ENCODE results near the gene FAM161B. TPM values are rescaled to one million over a fixed set of nuclear protein-coding genes. Genes with fewer than 3 reads are reported as not detected.

Gene FAM161B
- polyA plus RNA-seq, 3 donors, result 0.76 to 1.4 (median 1.4) TPM

DNA sequence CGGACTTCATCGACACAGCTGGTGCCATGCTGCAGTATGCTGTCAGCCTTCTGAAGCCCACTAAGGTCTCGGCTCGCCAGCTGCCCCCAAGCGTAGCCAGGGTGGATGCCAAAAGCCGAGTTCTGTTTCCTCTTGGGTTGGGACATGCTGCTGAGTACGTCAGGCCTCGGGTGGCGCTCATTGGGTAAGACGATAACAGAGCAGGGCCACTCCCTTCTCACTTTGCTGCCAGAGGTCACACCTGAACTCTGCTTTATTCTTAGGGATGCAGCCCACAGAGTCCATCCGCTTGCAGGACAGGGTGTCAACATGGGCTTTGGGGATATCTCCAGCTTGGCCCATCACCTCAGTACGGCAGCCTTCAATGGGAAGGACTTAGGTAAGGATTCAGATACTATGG, 11.3 kb upstream of the FAM161B start:
- no peaks in the 10 kb centered on the region for H4K20me1 ChIP-seq (ENCODE audit: insufficient read depth, low read length)
- H3K27me3 ChIP-seq (ENCODE audit: control insufficient read depth in 2 of 2, insufficient read depth in 2 of 2, low read length in 2 of 2), result no peaks in the 10 kb centered on the region
- no peaks in the 10 kb centered on the region for H3K4me1 ChIP-seq (ENCODE audit: control insufficient read depth in 1 of 2, insufficient read depth in 2 of 2, low read length in 2 of 2)
- 93% methylated on average over 12 of the region's 12 CpGs for whole genome bisulfite sequencing (ENCODE audit: insufficient coverage)
- H3K4me2 ChIP-seq (replicated peaks; ENCODE audit: extremely low read depth, low read length, poor library complexity, severe bottlenecking), result no peak overlapping the region
- H3K4me3 ChIP-seq (replicated peaks in 1 of 3; ENCODE audit: low read depth in 2 of 3, low read length in 3 of 3), result no peak overlapping the region
- no peak overlapping the region for H2AFZ ChIP-seq (ENCODE audit: insufficient read depth, low read depth, low read length, poor library complexity, severe bottlenecking)
- Mint-ChIP-seq H3K27ac (peak overlapping the region in 1 of 7 donors; percentile 20), H3K27me3 (ENCODE audit: low read depth in 3 of 3) (no peaks in the 10 kb centered on the region), H3K4me3 (no peak overlapping the region), H3K9me3 (no peaks in the 10 kb centered on the region), H3K4me1 (no peaks in the 10 kb centered on the region), H3K36me3 (peaks cover 76 to 80% of the 10 kb centered on the region in 2 donors)
- TF ChIP-seq, protein P1, sequence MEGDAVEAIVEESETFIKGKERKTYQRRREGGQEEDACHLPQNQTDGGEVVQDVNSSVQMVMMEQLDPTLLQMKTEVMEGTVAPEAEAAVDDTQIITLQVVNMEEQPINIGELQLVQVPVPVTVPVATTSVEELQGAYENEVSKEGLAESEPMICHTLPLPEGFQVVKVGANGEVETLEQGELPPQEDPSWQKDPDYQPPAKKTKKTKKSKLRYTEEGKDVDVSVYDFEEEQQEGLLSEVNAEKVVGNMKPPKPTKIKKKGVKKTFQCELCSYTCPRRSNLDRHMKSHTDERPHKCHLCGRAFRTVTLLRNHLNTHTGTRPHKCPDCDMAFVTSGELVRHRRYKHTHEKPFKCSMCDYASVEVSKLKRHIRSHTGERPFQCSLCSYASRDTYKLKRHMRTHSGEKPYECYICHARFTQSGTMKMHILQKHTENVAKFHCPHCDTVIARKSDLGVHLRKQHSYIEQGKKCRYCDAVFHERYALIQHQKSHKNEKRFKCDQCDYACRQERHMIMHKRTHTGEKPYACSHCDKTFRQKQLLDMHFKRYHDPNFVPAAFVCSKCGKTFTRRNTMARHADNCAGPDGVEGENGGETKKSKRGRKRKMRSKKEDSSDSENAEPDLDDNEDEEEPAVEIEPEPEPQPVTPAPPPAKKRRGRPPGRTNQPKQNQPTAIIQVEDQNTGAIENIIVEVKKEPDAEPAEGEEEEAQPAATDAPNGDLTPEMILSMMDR (IDR thresholded peaks at IDR 0.05), result no peak
- H3K9ac ChIP-seq (ENCODE audit: insufficient read depth, low read length, poor library complexity, severe bottlenecking), result no peak overlapping the region
- no peaks in the 10 kb centered on the region for H3K79me2 ChIP-seq (ENCODE audit: insufficient read depth, low read length)
- no peaks in the 10 kb centered on the region for H3K9me3 ChIP-seq (replicated peaks in 1 of 2; ENCODE audit: control insufficient read depth in 1 of 2, insufficient read depth in 1 of 2, low read length in 2 of 2)
- intact Hi-C loops (cut with micrococcal nuclease), result no loop called here
- H3K27ac ChIP-seq (ENCODE audit: low read depth in 1 of 2, low read length in 2 of 2), result no peak overlapping the region
- peaks cover 66 to 96% of the 10 kb centered on the region in 2 donors for H3K36me3 ChIP-seq (replicated peaks in 1 of 2; ENCODE audit: control insufficient read depth in 1 of 2, insufficient read depth in 2 of 2, low read length in 2 of 2)
- no peak for DNase-seq

DNA sequence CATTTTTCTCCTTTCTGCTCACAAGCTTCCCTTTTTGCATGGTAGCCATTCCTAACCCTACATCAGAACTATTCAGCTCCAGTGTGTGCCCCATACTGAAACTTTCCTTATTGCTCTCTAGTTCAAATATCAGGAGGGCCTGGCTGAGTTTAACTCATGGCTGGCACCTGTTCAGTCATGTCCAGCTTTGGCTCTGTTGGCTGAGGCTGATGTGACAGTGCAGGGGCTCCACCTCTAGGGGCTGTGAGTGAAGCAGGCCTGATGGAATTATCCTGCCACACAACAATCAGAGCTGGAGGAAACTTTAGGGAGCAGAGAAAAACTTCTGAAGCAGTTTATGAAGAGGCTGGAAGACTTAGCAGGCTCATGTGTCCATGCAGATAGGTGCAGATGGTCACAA, 8.7 kb upstream of the FAM161B start:
- Mint-ChIP-seq H3K4me1 (no peaks in the 10 kb centered on the region), H3K4me3 (no peak overlapping the region), H3K36me3 (peaks cover 83 to 90% of the 10 kb centered on the region in 2 donors), H3K27ac (peak overlapping the region in 2 of 7 donors; percentile 20 to 69), H3K27me3 (ENCODE audit: low read depth in 3 of 3) (no peaks in the 10 kb centered on the region), H3K9me3 (no peaks in the 10 kb centered on the region)
- Histone ChIP-seq H3K4me1 (ENCODE audit: control insufficient read depth in 1 of 2, insufficient read depth in 2 of 2, low read length in 2 of 2) (no peaks in the 10 kb centered on the region), H3K36me3 (replicated peaks in 1 of 2; ENCODE audit: control insufficient read depth in 1 of 2, insufficient read depth in 2 of 2, low read length in 2 of 2) (peaks cover 83 to 97% of the 10 kb centered on the region in 2 donors), H3K4me3 (replicated peaks in 1 of 3; ENCODE audit: low read depth in 2 of 3, low read length in 3 of 3) (no peak overlapping the region), H3K4me2 (replicated peaks; ENCODE audit: extremely low read depth, low read length, poor library complexity, severe bottlenecking) (no peak overlapping the region), H3K79me2 (ENCODE audit: insufficient read depth, low read length) (no peaks in the 10 kb centered on the region), H3K27me3 (ENCODE audit: control insufficient read depth in 2 of 2, insufficient read depth in 2 of 2, low read length in 2 of 2) (no peaks in the 10 kb centered on the region), H3K9me3 (replicated peaks in 1 of 2; ENCODE audit: control insufficient read depth in 1 of 2, insufficient read depth in 1 of 2, low read length in 2 of 2) (no peaks in the 10 kb centered on the region), H3K9ac (ENCODE audit: insufficient read depth, low read length, poor library complexity, severe bottlenecking) (no peak overlapping the region), H2AFZ (ENCODE audit: insufficient read depth, low read depth, low read length, poor library complexity, severe bottlenecking) (no peak overlapping the region), H3K27ac (ENCODE audit: low read depth in 1 of 2, low read length in 2 of 2) (no peak overlapping the region), H4K20me1 (ENCODE audit: insufficient read depth, low read length) (no peaks in the 10 kb centered on the region)
- intact Hi-C loops (cut with micrococcal nuclease), result no loop called here
- no peak for DNase-seq
- TF ChIP-seq, protein P1 (IDR thresholded peaks at IDR 0.05), result no peak
